Glutamatergic neuron (in vitro differentiated cells): ENCODE results near the gene KRTAP5-7. TPM values are rescaled to one million over a fixed set of nuclear protein-coding genes. Genes with fewer than 3 reads are reported as not detected.
"Not testable (repeated sequence)": the region's sequence is repeated elsewhere in the genome, so short reads cannot be mapped to it uniquely, and the experiment has no call there.

Experiments used
- DNase-seq: peaks from one replicate; pipeline ENCODE4 v3.0.0; 2022
- H3K27ac Mint-ChIP-seq: one replicate; pipeline ENCODE4 v1.8.0; 2020; ENCODE audit warnings: mild to moderate bottlenecking, mixed read lengths, inconsistent platforms; ENCODE audit not compliant: unreplicated experiment
- H3K27me3 Mint-ChIP-seq: one replicate; pipeline ENCODE4 v1.8.0; 2020; ENCODE audit warnings: mild to moderate bottlenecking, moderate library complexity, mixed read lengths, inconsistent platforms; ENCODE audit not compliant: unreplicated experiment
- H3K36me3 Mint-ChIP-seq: one replicate; pipeline ENCODE4 v1.8.0; 2020; ENCODE audit warnings: mild to moderate bottlenecking, mixed read lengths, inconsistent platforms; ENCODE audit not compliant: unreplicated experiment
- H3K4me1 Mint-ChIP-seq: one replicate; pipeline ENCODE4 v1.8.0; 2020; ENCODE audit warnings: mild to moderate bottlenecking, low read depth, mixed read lengths, inconsistent platforms; ENCODE audit not compliant: unreplicated experiment
- H3K4me3 Mint-ChIP-seq: one replicate; pipeline ENCODE4 v1.8.0; 2020; ENCODE audit warnings: mild to moderate bottlenecking, mixed read lengths, inconsistent platforms; ENCODE audit not compliant: unreplicated experiment
- H3K9me3 Mint-ChIP-seq: one replicate; pipeline ENCODE4 v1.8.0; 2020; ENCODE audit warnings: mild to moderate bottlenecking, moderate library complexity, mixed read lengths, inconsistent platforms; ENCODE audit not compliant: unreplicated experiment
- CTCF ChIP-seq: fragments of 200-600 bp; sonication (generic); IDR thresholded peaks from one replicate; pipeline ENCODE4 v1.5.0; 2021; ENCODE audit not compliant: partially characterized antibody, unreplicated experiment
- total RNA-seq: library from RNA; stranded (reverse); fragmentation: NEBNext Ultra II Directional; extraction: Animal tissue kit (Norgen Biotek cat#: 25700); gene quantifications from one replicate; pipeline ENCODE4 v1.2.1, GENCODE V29; 2021; ENCODE audit not compliant: unreplicated experiment

The KRTAP5-7 gene
- total RNA-seq, 1 donor from 2014 or later = not detected

- Mint-ChIP-seq H3K4me3 (no peak overlapping the region), H3K9me3 (peaks cover 10% of the 10 kb centered on the region), H3K4me1 (peaks cover 2% of the 10 kb centered on the region), H3K36me3 (peaks cover 10% of the 10 kb centered on the region), H3K27me3 (no peaks in the 10 kb centered on the region), H3K27ac (no peak overlapping the region)
- no peak for TF ChIP-seq CTCF
- DNase-seq = no peak
Measured at GRCh38 chr11:71525938-71526495, 1.1 kb upstream of the KRTAP5-7 start.

- H3K4me1 Mint-ChIP-seq = peaks cover 2% of the 10 kb centered on the region
- peaks cover 14% of the 10 kb centered on the region for H3K36me3 Mint-ChIP-seq
- H3K4me3 Mint-ChIP-seq = no peak overlapping the region
- no peak overlapping the region for H3K27ac Mint-ChIP-seq
- no peak for TF ChIP-seq CTCF
- no peaks in the 10 kb centered on the region for H3K27me3 Mint-ChIP-seq
- H3K9me3 Mint-ChIP-seq = peaks cover 10% of the 10 kb centered on the region
- no peak for DNase-seq
Measured at GRCh38 chr11:71527576-71528210, 626 bp downstream of the KRTAP5-7 start.

- DNase-seq = no peak
- no peak overlapping the region for H3K27ac Mint-ChIP-seq
- peaks cover 6% of the 10 kb centered on the region for H3K9me3 Mint-ChIP-seq
Measured at GRCh38 chr11:71530602-71531001, 3.5 kb downstream of the KRTAP5-7 start.

GRCh38 chr11:71532036-71532610 is 5.1 kb downstream of the KRTAP5-7 start:
- Mint-ChIP-seq H3K36me3 (peaks cover 10% of the 10 kb centered on the region), H3K4me1 (no peaks in the 10 kb centered on the region), H3K4me3 (no peak overlapping the region), H3K9me3 (peaks cover 5% of the 10 kb centered on the region), H3K27ac (no peak overlapping the region), H3K27me3 (no peaks in the 10 kb centered on the region)
- DNase-seq = no peak
- no peak for TF ChIP-seq CTCF

More at GRCh38 chr11:71530602-71531001, 3.5 kb downstream of the KRTAP5-7 start:
- Mint-ChIP-seq H3K27me3 (no peaks in the 10 kb centered on the region), H3K4me1 (no peaks in the 10 kb centered on the region), H3K4me3 (no peak overlapping the region), H3K36me3 (peaks cover 10% of the 10 kb centered on the region)
- no peak for TF ChIP-seq CTCF

DNA sequence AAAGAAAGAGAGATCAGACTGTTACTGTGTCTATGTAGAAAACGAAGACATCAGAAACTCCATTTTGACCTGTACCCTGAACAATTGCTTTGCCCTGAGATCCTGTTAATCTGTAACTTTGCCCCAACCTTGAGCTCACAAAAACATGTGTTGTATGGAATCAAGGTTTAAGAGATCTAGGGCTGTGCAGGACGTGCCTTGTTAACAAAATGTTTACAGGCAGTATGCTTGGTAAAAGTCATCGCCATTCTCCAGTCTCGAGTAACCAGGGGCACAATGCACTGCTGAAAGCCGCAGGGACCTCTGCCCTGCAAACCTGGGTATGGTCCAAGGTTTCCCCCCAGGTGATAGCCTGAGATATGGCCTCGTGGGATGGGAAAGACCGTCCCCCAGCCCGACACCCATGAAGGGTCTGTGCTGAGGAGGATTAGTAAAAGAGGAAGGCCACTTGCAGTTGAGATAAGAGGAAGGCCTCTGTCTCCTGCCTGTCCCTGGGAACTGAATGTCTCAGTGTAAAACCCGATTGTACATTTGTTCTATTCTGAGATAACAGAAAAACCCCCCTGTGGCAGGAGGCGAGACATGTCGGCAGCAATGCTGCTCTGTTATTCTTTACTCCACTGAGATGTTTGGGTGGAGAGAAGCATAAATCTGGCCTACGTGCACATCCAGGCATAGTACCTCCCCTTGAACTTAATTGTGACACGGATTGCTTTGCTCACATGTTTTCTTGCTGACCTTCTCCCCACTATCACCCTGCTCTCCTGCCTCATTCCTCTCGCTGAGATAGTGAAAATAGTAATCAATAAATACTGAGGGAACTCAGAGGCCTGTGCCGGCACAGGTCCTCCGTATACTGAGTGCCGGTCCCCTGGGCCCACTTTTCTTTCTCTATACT is 7.9 kb downstream of the KRTAP5-7 start:
- H3K27me3 Mint-ChIP-seq, H3K4me3 Mint-ChIP-seq, DNase-seq, H3K27ac Mint-ChIP-seq, H3K4me1 Mint-ChIP-seq, H3K9me3 Mint-ChIP-seq: not testable (repeated sequence)
- peaks cover 10% of the 10 kb centered on the region for H3K36me3 Mint-ChIP-seq
